ENCODE measurements around the gene URM1.
"Not testable (repeated sequence)": the region's sequence is repeated elsewhere in the genome, so short reads cannot be mapped to it uniquely, and the experiment has no call there.

The URM1 gene

DNA sequence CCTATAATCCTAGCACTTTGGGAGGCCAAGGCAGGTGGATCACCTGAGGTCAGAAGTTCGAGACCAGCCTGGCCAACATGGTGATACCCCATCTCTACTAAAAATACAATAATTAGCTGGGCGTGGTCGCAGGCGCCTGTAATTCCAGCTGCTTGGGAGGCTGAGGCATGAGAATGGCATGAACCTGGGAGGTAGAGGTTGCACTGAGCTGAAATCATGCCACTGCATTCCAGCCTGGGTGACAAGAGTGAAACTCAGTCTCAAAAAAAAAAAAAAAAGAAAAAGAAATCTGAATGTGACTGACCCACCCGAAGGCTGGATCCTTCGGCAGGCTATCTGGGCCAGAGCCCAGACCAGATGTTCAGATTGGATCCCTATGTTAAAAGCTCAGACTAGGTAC lies 52.2 kb downstream of the URM1 start:
- DNase-seq: not testable (repeated sequence)

DNA sequence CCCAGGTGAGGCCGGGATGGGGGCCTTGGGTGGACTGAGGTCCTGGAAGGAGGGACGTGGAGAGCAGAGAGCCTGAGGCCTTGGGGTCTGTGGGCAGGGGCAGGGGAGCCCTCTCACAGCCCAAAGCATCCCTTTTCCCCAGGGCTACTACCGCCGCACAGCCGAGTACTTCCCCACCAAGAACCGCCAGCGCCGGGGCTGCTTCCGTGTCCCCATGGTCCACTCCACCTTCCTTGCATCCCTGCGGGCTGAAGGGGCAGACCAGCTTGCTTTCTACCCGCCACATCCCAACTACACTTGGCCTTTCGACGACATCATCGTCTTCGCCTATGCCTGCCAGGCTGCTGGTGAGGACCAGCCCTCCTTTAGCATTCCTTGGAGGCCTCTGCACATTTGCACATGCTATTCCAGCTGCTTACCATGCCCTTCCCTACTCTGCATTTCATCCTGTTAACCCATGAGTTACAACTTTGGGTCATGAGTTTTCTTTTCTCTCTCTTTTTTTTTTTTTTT lies 53.1 kb downstream of the URM1 start:
- no peak for DNase-seq

DNA sequence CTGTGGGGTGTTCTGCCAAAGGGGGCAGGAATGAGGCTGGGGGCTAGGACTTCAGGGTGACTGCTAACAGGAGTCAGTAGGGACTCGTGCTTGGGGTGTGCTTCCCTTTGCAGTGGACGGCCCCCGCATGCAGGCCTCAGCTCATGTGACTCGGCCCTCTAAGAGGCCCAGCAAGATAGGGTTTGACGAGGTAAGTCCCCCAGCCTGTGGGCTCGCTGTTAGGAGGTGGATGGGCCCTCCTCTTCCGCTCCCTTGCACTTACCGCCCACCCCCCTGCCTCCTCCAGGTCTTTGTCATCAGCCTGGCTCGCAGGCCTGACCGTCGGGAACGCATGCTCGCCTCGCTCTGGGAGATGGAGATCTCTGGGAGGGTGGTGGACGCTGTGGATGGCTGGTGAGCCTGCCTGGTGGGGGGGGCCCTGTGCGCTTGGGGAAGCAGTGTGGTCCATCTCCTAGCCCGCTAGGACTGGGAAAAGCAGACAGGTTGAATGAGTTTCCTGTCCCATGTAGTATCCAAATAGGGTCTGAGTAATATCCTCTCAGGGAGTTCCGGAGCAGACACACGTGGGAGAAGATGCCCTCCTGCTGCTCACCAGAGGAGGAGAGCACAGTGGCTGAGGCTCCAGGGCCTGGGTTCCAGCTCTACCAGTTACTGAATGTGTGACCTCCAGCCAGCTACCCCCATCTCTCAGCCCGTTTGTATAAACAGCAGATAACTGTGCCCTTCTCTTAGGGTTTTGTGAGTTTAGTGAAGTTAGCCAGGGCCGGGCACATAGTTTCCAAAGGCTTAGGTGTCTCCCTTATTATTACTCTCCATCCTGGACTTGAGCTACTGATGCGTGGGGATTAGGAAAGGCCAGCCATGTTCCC lies 57.7 kb downstream of the URM1 start:
- DNase-seq: no peak

DNA sequence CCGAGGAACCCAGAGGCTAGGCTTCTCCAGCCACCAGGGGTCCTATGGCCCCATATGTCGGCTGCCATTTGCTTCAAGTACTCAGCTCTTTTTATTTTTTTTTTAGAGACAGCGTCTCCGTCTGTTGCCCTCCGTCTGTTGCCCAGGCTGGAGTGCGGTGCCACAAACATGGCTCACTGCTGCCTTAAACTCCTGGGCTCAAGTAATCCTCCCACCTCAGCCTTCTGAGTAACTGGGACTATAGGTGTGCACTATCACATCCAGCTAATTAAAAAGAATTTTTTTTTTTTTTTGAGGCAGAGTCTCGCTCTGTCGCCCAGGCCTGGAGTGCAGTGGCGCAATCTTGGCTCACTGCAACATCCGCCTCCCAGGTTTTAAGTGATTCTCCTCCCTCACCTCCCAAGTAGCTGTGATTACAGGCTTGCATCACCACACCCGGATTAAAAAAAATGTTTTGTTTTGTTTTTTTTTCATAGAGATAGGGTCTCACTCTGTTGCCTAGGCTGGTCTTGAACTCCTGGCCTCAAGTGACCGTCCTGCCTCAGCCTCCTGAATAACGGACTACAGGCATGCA lies 58.4 kb downstream of the URM1 start:
- no peak for DNase-seq

DNA sequence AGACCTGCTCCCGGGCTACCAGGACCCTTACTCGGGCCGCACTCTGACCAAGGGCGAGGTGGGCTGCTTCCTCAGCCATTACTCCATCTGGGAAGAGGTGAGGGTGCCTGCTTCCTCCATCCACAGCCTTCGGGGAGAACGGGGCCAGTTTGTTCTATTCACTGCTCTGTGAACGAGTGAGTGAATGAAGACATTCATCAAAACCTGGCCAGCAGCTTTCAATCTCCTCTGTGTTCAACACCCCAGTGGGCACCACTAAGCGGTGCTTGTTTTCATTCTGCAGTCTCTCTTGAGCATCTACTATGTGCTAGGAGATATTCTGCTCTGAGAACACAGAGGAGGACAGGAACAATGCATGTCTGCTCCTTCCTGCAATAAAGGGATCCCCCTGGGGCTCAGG lies 60.0 kb downstream of the URM1 start:
- DNase-seq: peak in 3 of 51 donors; percentile 29 to 40 (median 30)

DNA sequence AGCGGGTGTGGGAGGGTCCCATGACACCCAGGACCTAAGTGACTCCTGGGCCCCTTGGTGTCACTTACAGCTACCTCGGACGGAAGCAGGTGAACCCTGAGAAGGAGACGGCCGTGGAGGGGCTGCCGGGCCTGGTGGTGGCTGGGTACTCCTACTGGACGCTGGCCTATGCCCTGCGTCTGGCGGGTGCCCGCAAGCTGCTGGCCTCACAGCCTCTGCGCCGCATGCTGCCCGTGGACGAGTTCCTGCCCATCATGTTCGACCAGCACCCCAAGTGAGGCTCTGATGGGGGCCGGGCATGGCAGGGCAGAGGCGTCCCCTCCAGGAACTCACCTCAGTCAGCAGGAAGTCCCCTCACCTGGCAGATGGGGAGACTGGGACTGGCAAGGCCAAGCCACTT lies 63.2 kb downstream of the URM1 start:
- DNase-seq: no peak

DNA sequence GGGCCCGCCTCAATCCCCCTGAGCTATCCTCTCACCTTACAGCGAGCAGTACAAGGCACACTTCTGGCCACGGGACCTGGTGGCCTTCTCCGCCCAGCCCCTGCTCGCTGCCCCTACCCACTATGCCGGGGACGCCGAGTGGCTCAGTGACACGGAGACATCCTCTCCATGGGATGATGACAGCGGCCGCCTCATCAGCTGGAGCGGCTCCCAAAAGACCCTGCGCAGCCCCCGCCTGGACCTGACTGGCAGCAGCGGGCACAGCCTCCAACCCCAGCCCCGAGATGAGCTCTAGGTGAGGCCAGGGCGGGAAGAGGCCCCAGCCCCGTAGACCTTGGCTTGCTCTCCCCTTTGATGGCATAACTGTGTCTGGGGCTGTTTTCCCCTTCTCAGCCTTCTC lies 64.4 kb downstream of the URM1 start:
- no peak for DNase-seq

DNA sequence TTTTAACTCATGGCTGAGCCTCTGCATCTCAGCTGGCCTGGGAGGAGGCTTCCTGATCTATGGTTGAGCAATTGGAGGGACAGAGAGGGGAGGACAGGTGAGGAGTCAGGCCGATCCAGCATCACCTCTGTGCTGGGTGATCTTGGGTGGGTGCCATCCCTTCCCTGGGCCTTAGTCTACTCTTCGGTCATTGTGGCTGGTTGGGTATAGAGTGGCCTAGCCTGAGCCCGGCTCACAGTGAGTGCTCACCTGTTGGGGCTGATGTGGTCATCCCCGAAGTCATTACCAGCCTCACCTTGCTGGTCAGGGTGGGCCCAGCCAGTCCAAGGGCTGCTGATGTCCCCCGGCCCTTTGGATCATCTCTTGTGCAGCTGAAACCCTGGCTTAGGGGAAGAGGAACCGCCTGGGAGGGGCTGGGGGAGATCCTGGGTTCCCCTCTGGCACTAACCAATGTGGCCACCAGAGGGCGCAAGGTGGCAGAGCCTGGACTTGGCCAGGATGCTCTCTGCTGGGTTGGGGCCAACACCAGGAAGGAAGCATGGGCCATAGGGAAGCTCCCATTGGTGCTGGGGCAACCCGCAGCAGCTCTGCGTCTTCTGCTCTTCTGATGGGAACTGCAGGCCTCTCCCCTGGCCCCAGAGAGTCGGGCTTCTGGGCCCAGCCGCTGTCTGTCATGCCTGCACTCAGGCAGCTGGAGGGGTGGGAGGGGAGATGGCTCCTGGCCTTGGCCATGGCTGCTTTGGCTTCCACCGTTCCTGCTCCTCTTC lies 67.4 kb downstream of the URM1 start:
- peak in 49 of 51 donors; percentile 8 to 88 (median 61) for DNase-seq

DNA sequence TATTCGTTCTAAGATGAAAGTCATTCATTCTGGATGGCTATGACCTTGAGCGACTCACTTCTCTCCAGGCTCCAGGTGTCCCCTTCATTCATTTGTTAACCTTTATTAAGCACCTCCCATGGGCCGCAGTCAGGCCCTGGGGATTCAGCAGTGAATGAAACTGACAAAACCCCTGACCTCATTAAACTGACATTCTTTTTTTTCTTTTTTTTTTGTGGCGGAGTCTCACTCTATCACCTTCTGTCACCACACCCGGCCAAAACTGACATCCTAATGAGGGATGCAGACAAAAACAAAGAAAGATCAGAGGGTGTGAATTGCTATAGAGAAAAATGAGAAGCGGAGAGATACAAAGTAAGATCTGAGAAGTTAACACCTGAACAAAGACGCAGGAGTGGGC lies 68.1 kb downstream of the URM1 start:
- no peak for DNase-seq
